Stimulated activated CD4-positive, alpha-beta T cell treated with anti-CD3 and anti-CD28 coated beads, Interleukin-4, amount 100 ng/mL, for 24 hours (primary cell): ENCODE measurements around the gene CDKN2D.

Source experiments
- DNase-seq: peaks from one replicate; pipeline ENCODE4 v3.0.0-alpha.2; 2020

The CDKN2D gene

GRCh38 chr19:10518444-10519361, 50.1 kb downstream of the CDKN2D start:
- no peak for DNase-seq

- no peak for DNase-seq
Measured at GRCh38 chr19:10517760-10518443, 50.9 kb downstream of the CDKN2D start.

- DNase-seq: no peak
Measured at GRCh38 chr19:10517361-10517759, 51.4 kb downstream of the CDKN2D start, which contains the start of gene S1PR5. Gene S1PR5, minus strand, starts transcription at chr19:10517447. Its CDS starts 2,436 bp downstream, at chr19:10515011.

GRCh38 chr19:10516671-10517286, 52.0 kb downstream of the CDKN2D start:
- no peak for DNase-seq
